Measurements from ENCODE around the gene CERS5.

CERS5 gene

DNA sequence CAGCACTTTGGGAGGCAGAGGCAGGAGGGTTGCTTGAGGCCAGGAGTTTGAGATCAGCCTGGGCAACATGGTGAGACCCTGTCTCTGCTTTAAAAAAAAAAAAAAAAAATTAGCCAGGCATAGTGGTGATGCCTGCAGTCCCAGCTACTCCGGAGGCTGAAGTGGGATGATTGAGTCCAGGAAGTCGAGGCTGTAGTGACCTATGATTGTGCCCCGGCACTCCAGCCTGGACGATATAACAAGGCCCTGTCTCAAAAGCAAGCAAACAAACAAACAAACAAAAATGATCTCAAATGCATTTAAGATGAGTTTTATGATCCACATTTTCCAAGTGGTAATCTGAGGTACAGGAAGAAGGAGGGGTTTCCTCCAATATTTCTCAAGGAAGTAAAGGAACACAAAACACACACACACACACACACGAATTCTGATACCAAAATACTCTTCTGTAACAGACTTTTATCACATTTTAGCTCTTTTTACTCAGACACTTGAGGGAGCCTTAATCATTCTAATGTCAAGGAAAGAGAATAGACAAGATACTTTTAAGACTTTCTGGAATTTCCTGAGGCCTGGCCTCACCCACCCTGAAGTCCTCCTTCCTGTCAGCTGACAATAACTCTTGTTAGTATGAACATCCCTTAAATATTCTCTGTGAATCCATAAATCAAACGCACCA, 44.4 kb upstream of the CERS5 start:
- TF ChIP-seq MYC (IDR thresholded peaks at IDR 0.05; ENCODE audit: low read depth, low read length) (no peak), POLR2A (IDR thresholded peaks at IDR 0.05; ENCODE audit: extremely low read depth, insufficient read length) (no peak)
- TF ChIP-seq, protein P1, sequence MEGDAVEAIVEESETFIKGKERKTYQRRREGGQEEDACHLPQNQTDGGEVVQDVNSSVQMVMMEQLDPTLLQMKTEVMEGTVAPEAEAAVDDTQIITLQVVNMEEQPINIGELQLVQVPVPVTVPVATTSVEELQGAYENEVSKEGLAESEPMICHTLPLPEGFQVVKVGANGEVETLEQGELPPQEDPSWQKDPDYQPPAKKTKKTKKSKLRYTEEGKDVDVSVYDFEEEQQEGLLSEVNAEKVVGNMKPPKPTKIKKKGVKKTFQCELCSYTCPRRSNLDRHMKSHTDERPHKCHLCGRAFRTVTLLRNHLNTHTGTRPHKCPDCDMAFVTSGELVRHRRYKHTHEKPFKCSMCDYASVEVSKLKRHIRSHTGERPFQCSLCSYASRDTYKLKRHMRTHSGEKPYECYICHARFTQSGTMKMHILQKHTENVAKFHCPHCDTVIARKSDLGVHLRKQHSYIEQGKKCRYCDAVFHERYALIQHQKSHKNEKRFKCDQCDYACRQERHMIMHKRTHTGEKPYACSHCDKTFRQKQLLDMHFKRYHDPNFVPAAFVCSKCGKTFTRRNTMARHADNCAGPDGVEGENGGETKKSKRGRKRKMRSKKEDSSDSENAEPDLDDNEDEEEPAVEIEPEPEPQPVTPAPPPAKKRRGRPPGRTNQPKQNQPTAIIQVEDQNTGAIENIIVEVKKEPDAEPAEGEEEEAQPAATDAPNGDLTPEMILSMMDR (IDR thresholded peaks at IDR 0.05; ENCODE audit: low read depth, low read length), result no peak
- TF ChIP-seq, protein P2, sequence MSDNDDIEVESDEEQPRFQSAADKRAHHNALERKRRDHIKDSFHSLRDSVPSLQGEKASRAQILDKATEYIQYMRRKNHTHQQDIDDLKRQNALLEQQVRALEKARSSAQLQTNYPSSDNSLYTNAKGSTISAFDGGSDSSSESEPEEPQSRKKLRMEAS (IDR thresholded peaks at IDR 0.05; ENCODE audit: low read depth, low read length), result no peak

DNA sequence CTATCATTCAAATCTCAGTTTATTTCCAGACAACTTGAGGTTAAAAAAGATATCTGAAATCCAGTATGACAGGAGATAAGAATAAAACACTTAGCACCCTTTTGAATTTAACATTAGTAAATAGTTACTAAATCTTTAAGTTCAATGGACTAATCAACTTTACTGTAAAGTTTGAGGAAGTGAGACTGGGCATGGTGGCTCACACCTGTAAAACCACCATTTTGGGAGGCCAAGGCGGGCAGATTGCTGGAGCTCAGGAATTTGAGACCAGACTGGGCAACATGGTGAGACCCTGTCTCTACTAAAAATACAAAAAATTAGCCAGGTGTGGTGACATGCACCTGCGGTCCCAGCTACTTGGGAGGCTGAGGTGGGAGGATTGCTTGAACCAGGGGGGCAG, 40.3 kb upstream of the CERS5 start:
- H3K4me3 ChIP-seq (ENCODE audit: low read depth, low read length), result no peak overlapping the region
- DNase-seq (ENCODE audit: low read depth), result no peak
- TF ChIP-seq, protein P1 (IDR thresholded peaks at IDR 0.05; ENCODE audit: low read depth, low read length), result no peak
- TF ChIP-seq POLR2A (IDR thresholded peaks at IDR 0.05; ENCODE audit: extremely low read depth, insufficient read length) (no peak), MYC (IDR thresholded peaks at IDR 0.05; ENCODE audit: low read depth, low read length) (no peak)
- TF ChIP-seq, protein P2 (IDR thresholded peaks at IDR 0.05; ENCODE audit: low read depth, low read length), result no peak

More for the DNA sequence above, 44.4 kb upstream of the CERS5 start:
- no peak for DNase-seq (ENCODE audit: low read depth)
- no peak overlapping the region for H3K4me3 ChIP-seq (ENCODE audit: low read depth, low read length)

DNA sequence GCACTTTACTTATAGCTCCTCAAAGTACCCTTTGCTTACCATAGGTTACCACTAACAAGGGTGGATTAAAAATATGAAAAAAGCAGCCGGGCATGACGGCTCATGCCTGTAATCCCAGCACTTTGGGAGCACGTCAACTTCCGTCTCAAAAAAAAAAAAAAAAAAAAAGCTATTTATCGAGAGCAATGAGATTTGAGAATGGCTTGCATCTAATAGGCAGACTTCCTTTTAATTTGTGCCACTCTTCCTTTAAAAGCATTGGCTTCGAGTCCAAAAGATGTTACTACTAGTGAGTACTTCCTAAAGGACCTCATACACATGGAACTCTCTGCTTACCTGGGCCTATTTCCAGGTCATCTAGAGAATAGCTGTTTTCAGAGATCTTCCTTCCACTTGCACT, 38.5 kb upstream of the CERS5 start:
- no peak for DNase-seq (ENCODE audit: low read depth)
- no peak overlapping the region for H3K4me3 ChIP-seq (ENCODE audit: low read depth, low read length)
- TF ChIP-seq, protein P1 (IDR thresholded peaks at IDR 0.05; ENCODE audit: low read depth, low read length), result no peak
- TF ChIP-seq, protein P2 (IDR thresholded peaks at IDR 0.05; ENCODE audit: low read depth, low read length), result no peak
- no peak for TF ChIP-seq MYC (IDR thresholded peaks at IDR 0.05; ENCODE audit: low read depth, low read length)
- no peak for TF ChIP-seq POLR2A (IDR thresholded peaks at IDR 0.05; ENCODE audit: extremely low read depth, insufficient read length)

DNA sequence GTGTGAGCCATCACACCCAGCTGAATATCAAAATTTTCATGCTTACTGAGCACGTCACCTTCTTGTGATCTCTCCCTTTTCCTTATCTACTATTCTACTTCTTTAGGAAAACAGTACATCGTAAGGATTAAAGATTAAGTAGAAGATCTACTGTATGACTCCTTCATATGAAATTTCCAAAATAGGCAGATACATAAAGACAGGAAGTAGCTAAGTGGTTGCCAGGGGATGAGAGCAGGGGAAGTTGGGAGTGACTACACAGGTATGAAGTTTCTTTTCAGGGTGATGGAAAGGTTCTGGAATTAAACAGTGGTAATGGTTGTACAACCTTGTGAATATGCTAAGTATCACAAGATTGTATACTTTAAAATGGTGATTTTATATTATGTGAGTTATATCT, 36.5 kb upstream of the CERS5 start:
- no peak for DNase-seq (ENCODE audit: low read depth)
- TF ChIP-seq, protein P2 (IDR thresholded peaks at IDR 0.05; ENCODE audit: low read depth, low read length), result no peak
- TF ChIP-seq POLR2A (IDR thresholded peaks at IDR 0.05; ENCODE audit: extremely low read depth, insufficient read length), result no peak
- TF ChIP-seq MYC (IDR thresholded peaks at IDR 0.05; ENCODE audit: low read depth, low read length), result no peak
- TF ChIP-seq, protein P1 (IDR thresholded peaks at IDR 0.05; ENCODE audit: low read depth, low read length), result no peak
- H3K4me3 ChIP-seq (ENCODE audit: low read depth, low read length), result no peak overlapping the region

DNA sequence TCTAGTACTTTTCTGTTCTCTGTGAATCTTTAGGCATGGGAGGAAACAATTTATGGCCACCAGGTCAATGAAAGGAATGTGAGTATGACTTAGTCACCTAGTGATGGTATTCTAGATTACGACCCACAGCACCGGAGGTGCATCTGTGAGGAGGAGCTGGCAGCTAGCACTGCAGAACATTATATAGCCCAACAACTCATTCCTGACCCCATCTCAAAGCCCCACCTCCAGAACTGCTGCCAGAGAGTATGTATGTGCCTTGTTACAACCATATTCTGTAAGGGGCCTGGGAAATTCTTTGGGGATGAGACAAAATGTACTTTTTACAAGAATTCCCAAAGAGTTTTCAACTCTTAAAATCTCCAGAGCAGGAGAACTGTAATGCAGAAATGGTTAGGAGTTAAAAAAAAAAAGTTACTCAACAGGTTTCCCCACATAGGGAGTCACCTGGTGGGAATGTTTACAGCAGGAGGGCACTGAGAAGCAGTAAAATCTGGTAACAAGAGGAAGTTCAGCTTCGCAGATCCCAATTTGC, 34.9 kb upstream of the CERS5 start:
- TF ChIP-seq, protein P1 (IDR thresholded peaks at IDR 0.05; ENCODE audit: low read depth, low read length), result no peak
- TF ChIP-seq, protein P2 (IDR thresholded peaks at IDR 0.05; ENCODE audit: low read depth, low read length), result no peak
- no peak for TF ChIP-seq MYC (IDR thresholded peaks at IDR 0.05; ENCODE audit: low read depth, low read length)
- no peak for TF ChIP-seq POLR2A (IDR thresholded peaks at IDR 0.05; ENCODE audit: extremely low read depth, insufficient read length)
- no peak overlapping the region for H3K4me3 ChIP-seq (ENCODE audit: low read depth, low read length)
- no peak for DNase-seq (ENCODE audit: low read depth)

All from NB4 (cell line).